NB4 (cell line): ENCODE measurements around the gene CCDC15.

Source experiments
- DNase-seq: peaks from one replicate; pipeline ENCODE4 v3.0.0; 2010; ENCODE audit warnings: low read depth
- H3K4me3 ChIP-seq: one replicate; pipeline ENCODE4 v1.5.1; 2011; ENCODE audit warnings: mild to moderate bottlenecking, low read depth, low read length, moderate library complexity
- MYC ChIP-seq: IDR thresholded peaks from 2 replicates; pipeline ENCODE4 v1.6.1; 2011; ENCODE audit warnings: low read depth, low read length
- POLR2A ChIP-seq: IDR thresholded peaks from 2 replicates; pipeline ENCODE4 v1.6.1; 2011; ENCODE audit warnings: mild to moderate bottlenecking; ENCODE audit not compliant: insufficient read length; ENCODE audit errors: extremely low read depth
- TF ChIP-seq, protein P1 (sequence below): IDR thresholded peaks from 2 replicates; pipeline ENCODE4 v1.6.1; 2011; ENCODE audit warnings: low read depth, low read length
- TF ChIP-seq, protein P2 (sequence below): IDR thresholded peaks from one replicate; pipeline ENCODE4 v1.5.1; 2012; ENCODE audit warnings: low read depth, low read length

The CCDC15 gene

DNA sequence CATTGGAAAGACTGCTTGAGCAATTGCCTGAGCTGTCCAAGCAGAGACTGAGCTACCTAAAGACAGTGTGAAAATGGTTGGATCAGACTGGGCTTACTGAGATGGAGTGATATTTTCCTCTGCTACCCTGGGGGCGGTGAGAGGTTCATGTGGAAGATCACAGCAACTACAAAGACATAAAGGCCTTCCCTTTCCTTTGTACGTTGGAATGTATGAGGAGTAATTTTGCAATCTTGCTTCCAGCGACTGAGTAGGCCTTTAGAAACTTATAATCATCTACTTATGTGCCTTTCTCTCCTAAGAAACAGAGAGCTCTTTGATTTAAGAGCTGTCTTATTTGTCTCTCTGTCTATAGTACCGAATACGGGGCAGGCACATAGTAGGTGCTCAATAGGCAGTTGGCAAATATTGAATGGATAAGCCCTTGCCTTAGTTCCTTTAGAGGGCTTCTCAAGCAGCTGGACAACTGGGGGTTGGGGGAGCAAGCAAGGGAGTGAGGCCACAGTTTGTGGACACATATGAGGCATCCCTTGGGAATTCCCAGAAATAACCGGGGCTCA is 15.7 kb upstream of the CCDC15 start:
- TF ChIP-seq, protein P1, sequence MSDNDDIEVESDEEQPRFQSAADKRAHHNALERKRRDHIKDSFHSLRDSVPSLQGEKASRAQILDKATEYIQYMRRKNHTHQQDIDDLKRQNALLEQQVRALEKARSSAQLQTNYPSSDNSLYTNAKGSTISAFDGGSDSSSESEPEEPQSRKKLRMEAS, result no peak
- TF ChIP-seq, protein P2, sequence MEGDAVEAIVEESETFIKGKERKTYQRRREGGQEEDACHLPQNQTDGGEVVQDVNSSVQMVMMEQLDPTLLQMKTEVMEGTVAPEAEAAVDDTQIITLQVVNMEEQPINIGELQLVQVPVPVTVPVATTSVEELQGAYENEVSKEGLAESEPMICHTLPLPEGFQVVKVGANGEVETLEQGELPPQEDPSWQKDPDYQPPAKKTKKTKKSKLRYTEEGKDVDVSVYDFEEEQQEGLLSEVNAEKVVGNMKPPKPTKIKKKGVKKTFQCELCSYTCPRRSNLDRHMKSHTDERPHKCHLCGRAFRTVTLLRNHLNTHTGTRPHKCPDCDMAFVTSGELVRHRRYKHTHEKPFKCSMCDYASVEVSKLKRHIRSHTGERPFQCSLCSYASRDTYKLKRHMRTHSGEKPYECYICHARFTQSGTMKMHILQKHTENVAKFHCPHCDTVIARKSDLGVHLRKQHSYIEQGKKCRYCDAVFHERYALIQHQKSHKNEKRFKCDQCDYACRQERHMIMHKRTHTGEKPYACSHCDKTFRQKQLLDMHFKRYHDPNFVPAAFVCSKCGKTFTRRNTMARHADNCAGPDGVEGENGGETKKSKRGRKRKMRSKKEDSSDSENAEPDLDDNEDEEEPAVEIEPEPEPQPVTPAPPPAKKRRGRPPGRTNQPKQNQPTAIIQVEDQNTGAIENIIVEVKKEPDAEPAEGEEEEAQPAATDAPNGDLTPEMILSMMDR, result no peak
- no peak for TF ChIP-seq MYC
- no peak for TF ChIP-seq POLR2A
- DNase-seq, result no peak
- no peak overlapping the region for H3K4me3 ChIP-seq

DNA sequence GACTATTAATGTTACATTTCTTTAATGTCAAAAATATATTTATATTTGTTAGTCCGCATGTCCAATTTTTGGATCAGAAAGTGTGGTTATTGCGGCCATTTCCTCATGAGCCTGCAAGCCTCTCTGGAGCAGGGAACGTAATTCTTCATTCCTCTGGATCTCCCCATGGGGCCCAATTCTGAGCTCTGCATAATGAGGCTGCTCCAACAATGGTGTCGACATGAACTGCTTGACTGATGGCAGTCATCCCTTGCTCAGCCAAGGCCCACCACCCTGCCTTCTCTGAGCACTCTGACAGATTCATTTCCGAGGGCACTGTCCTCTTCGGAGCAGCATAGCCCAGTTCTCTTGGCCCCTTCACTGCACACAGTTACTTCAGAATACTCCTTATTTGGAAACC is 15.0 kb upstream of the CCDC15 start:
- H3K4me3 ChIP-seq, result no peak overlapping the region
- TF ChIP-seq, protein P1, result no peak
- TF ChIP-seq POLR2A, result no peak
- TF ChIP-seq, protein P2, result no peak
- no peak for TF ChIP-seq MYC
- no peak for DNase-seq

DNA sequence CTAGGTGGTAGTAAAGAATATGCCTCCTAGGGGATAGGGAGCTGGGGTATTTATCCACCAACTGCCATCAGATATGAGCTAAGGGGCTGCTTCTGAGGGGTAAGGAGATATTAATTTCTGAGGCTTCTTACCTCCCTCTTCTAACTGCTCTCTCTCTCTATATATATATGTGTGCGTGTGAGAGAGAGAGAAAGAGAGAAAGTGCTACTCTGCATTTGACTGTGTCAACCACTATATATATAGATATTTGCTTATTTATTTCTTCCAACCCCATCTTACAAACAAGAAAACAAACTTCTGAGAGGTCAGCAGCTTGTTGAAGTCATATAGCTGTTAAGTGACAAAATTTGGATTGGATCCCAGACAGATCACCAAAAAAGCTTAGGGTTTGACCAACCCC is 12.3 kb upstream of the CCDC15 start:
- H3K4me3 ChIP-seq, result no peak overlapping the region
- no peak for TF ChIP-seq MYC
- TF ChIP-seq, protein P1, result no peak
- DNase-seq, result no peak

DNA sequence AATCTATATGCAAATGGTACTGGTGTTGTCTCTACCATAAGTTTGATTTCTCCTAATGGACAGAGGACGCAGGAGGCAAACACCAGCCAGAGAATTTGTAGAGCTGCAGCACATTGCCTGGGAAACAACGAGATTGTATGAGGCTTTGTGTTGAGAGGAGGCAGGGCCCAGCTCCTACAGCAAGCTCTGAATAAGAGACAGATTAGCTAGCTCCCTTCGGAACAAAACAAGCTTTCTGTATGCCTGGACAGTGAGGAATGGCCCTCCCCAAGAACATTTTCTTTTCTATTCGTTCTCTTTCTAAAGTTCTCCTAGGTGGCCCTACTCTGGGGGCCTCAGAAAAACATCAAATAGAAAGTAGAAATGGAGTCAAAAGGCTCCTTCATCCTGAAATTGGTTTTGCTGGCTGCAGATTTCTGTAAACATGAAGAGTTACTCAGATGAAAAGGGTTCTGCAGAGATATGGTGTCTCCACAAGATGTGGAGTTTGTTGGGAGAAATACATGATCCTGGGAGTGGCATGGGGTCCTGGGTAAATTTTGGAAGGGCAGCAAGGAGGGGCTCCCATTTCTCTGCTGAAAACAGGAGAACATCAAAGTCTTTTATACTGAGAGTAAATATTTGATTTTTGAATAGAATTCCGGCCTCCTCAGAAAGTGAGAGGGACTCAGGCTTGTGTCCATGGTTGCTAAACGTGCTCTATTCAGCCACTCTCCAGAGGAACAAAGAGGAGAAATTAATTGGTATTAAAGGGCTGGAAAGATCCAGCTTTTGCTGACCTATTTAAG is 11.3 kb upstream of the CCDC15 start:
- DNase-seq, result no peak
- no peak overlapping the region for H3K4me3 ChIP-seq
- TF ChIP-seq MYC (no peak), POLR2A (no peak)
- TF ChIP-seq, protein P1, result no peak
- TF ChIP-seq, protein P2, result no peak

DNA sequence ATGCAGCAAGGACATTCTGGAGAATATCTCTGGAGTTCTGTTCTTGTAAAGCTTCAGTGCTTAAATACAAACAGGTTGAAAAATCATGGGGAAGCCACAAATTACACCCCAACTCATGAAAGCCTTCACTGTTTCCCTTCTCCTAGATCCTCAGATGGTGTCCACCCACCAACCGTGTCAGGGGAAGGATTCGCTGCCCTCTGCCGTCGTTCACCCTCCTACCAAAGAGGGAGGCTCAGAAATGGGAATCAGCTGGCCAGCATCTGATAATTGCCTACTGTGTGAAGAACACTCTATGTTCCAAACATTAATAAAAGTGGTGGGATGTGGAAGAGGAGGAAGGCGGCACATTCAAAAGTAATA is 10.8 kb upstream of the CCDC15 start:
- no peak overlapping the region for H3K4me3 ChIP-seq
- TF ChIP-seq, protein P1, result no peak
- no peak for TF ChIP-seq MYC
- TF ChIP-seq, protein P2, result no peak
- no peak for DNase-seq

DNA sequence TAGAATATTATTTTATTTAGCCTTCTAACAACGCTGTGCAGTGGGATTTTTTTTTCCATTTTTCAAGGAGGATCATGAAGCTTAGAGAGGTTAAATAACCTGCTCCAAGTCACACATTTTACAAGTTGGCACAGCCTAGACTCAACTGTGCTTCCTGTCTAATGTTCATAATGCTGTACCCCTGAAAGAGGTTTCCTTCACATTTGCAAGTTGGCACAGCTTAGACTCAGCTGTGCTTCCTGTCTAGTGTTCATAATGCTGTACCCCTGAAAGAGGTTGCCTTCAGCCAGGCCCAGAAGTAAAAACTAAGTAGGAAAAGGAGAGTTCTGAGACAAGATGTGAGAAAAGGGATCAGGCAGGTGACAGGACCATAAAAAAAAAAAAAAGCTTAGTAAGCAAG is 10.3 kb upstream of the CCDC15 start:
- TF ChIP-seq MYC (no peak), POLR2A (no peak)
- TF ChIP-seq, protein P1, result no peak
- TF ChIP-seq, protein P2, result no peak
- DNase-seq, result no peak
- H3K4me3 ChIP-seq, result no peak overlapping the region
